C1 segment of cervical spinal cord (tissue), 14 donors: ENCODE measurements around the gene ARHGEF3.
A peak's percentile ranks its signal among the peaks of the same experiment; 100 is the strongest.

Experiments used
- DNase-seq, 14 donors: peaks; one replicate each; lab custom pipeline; 2025; lab: John Stamatoyannopoulos, UW

Gene ARHGEF3, protein sequence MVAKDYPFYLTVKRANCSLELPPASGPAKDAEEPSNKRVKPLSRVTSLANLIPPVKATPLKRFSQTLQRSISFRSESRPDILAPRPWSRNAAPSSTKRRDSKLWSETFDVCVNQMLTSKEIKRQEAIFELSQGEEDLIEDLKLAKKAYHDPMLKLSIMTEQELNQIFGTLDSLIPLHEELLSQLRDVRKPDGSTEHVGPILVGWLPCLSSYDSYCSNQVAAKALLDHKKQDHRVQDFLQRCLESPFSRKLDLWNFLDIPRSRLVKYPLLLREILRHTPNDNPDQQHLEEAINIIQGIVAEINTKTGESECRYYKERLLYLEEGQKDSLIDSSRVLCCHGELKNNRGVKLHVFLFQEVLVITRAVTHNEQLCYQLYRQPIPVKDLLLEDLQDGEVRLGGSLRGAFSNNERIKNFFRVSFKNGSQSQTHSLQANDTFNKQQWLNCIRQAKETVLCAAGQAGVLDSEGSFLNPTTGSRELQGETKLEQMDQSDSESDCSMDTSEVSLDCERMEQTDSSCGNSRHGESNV

DNA sequence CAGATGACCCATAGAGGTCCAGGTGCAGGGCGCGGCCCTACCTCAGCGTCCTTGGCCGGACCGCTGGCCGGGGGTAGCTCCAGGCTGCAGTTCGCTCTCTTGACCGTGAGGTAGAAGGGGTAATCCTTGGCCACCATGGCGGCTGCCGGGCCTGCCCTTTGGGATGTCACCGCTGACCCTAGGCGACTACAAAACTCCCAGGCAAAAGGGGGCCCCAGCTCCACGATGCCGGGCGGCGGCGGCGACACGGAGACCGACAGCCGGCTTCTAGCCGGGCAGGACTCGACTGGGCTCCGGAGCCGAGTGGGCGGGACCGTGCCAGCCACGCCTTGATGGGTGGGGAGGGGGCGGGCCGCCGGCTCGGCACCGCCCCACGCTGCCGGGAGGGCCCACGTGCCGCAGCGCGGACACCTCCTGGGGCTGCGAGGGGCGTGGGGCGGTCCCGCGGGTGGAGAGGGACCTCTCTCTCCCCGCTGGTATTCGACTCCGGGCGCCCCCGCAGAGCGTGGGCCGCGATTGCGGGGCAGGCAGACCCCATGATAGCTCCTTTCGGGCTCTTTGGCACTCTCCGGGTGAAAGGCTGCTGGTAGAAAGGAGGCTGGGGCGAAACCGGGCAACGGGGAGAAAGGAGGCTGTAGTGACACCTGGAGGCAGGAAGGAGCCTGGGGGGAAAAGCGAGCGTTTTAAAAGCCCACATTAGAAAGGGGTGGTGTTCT lies at the start of gene ARHGEF3:
TSS of gene ARHGEF3 (minus strand) at position 288 of the 716 bp plus-strand sequence. CDS start at position 137, 151 bp downstream.
- peak; percentile 23 to 88 (median 77) for DNase-seq

GRCh38 chr3:56849698-56850097 lies 47.9 kb upstream of the ARHGEF3 start:
- no peak for DNase-seq

GRCh38 chr3:56845505-56845904 lies 43.8 kb upstream of the ARHGEF3 start:
- DNase-seq, result no peak

GRCh38 chr3:56844536-56844935 lies 42.8 kb upstream of the ARHGEF3 start:
- no peak for DNase-seq

DNA sequence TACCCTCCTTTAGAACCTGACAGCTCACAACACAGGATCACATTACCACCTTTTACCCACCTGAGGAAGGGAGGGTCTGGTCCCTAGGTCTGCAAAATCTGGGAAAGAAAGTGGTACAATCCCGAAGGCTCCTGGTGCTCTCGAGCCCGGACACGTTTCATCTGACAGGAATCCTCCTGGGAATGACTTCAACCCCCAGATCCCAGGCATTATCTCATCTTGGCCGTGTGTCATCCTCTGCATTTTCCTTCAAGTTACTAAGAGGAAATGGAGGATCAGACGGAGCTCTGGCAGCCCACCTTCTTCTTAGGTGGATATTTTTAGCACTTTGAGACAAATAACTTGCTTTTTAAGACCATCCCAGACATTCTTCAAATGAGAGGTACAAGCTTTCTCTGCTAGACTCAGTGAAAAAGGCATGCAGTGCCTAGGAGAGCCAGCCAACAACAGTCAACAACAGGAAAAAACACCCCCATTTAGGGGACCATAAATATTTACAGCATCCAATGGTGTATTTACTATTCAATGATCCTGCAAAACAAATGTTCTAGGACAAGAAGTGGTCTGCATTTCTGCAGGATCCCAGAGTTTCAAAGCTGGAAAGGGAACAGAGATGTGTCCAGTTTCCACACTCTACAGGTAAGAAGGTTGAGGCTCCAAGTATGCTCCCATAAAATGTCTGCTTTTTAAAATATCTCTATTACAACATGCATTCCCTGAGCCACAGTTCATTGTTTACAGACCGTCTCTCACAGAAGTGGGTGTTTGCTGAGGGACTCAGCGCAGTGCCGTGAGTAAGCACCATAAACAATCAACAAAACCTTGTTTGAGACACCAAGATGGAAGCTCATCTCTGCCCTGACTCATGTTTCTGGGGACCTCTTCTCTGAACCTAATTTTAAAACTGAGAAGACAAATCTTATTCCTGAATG lies 38.3 kb upstream of the ARHGEF3 start:
- DNase-seq, result no peak

DNA sequence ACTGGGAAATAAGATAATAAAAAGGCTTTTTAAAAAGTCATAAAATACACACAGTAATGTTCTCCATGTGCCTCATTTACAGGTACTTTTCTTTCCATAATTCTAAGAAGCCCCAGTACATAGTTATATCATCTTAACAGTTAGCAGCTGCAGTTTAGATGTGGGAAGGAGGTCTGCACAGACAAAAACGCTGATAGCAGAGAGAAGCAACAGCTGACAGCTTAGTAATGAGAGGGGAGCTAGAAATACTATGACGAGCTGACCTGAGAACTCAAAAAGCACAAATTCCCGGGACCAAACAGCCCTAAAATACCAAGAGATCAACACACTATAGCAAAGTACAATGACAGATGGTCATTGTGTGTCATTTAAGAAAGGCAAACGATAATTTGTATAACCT lies 36.7 kb upstream of the ARHGEF3 start:
- no peak for DNase-seq

DNA sequence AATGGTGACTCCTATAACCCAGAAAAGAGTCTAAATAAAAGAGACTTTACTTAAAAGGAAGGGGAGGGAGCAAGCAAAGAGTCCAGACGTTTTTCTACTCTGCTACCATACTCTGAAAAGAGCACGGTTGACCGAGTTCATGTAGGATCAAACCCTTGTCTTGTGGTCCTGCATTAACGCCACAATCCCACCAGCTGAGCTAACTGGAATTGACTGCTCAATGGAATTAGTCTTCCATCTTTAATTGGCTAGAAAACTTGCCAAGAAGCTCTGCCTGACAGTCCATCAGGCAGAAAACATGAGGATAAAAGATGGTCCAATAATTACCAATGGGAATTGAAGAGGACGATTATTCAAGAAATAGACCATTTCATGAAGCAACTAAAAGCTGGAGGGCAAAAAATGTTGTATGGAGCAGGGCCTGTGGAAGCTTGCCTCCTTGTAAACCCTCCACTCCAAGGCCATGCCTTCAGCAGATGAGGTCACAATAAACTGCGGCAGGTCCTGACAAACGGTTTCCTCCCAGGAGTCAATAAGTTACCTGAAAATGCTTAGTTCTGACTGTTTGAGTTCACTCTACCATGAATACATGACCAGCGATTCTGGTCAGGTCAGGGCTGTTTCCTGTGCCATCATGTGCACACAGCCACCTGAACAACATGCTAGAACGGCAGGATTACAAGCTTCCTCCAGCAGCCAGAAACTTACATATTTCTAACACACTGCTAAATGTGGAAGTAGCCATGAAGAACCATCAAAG lies 35.6 kb upstream of the ARHGEF3 start:
- no peak for DNase-seq

GRCh38 chr3:56836276-56837163 lies 34.8 kb upstream of the ARHGEF3 start:
- DNase-seq, result no peak

- no peak for DNase-seq
Observed at GRCh38 chr3:56835650-56836227, 34.0 kb upstream of the ARHGEF3 start.

DNA sequence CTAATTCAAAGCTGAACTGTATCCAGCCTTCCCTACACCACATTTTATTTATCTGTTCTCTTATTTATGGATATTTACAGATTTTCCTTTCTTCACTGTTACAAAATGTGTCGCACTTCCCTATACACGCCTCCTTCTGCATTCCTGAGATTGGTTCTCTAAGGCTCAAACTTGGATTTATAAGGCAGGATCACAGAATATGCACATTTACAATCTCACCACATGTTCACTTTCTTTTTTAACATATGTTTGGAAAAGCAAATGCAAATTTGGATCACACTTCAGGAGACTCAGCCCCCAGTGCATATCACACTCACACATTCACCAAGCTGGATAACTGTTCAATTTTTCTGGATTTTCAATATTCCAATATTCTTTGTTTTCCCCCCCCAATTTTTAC lies 31.8 kb upstream of the ARHGEF3 start:
- no peak for DNase-seq

- DNase-seq, result no peak
Observed at GRCh38 chr3:56833022-56833421, 31.3 kb upstream of the ARHGEF3 start.

- DNase-seq, result no peak
Observed at GRCh38 chr3:56831572-56831971, 29.8 kb upstream of the ARHGEF3 start.

- no peak for DNase-seq
Observed at GRCh38 chr3:56830884-56831283, 29.1 kb upstream of the ARHGEF3 start.

- DNase-seq, result no peak
Observed at GRCh38 chr3:56829533-56829932, 27.8 kb upstream of the ARHGEF3 start.

GRCh38 chr3:56826831-56827722 lies 25.3 kb upstream of the ARHGEF3 start:
- no peak for DNase-seq

- DNase-seq, result no peak
Observed at GRCh38 chr3:56825567-56826438, 24.1 kb upstream of the ARHGEF3 start.

DNA sequence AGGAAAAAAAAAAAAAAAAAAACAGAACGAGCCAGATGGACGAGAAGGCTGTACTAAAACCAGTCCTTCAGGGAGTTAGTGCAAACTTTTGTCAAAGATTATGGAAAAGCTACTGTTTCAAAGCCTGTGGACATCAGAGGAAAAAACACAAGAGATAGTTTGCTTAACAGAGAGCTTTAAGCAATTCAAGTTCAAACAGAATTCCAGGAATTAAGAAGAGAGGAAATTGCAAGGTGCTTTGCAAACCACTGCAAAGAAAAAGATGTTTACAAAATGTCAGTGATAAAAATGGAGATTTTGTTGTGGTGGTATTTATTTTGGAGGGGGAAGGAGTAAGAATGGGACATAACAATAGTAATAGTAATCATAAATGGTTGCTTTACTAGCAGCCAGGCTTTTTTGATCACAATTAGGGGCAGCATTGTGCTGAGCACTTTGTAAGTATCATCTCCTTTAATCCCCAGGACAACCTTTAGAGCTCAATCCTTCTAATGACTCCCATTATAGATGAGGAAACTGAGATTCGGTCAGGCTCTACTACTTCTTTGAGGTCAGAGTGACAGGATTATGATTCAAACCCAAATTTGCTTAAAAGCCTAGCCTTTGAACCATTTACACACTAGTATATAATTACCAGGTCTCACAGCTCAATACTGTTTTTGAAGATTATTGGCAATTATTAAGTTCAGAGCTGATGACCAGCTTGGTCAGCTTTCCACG lies 22.4 kb upstream of the ARHGEF3 start:
- no peak for DNase-seq
